Gastroesophageal sphincter (tissue), 4 donors: ENCODE results near the gene BEND5. TPM values are rescaled to one million over a fixed set of nuclear protein-coding genes. Genes with fewer than 3 reads are reported as not detected.

ENCODE experiments used
- ATAC-seq: fragments of 150-250 bp; one replicate; pipeline ENCODE4 v1.9.1; 2016; ENCODE audit warnings: mild to moderate bottlenecking, moderate library complexity
- H3K27ac ChIP-seq, 4 donors: fragments of 200-600 bp; sonication (generic) in 3 of 4; 1 replicate in 3 of 4; 2 replicates in 1 of 4; pipeline ENCODE4 v1.5.1; 2016 to 2019
- H3K27me3 ChIP-seq: fragments of 200-600 bp; sonication (generic); one replicate; pipeline ENCODE4 v1.5.1; 2019
- H3K36me3 ChIP-seq, 2 donors: fragments of 200-600 bp; sonication (generic); one replicate each; pipeline ENCODE4 v1.5.1; 2019; ENCODE audit warnings: control low read depth in 1 of 2
- H3K4me1 ChIP-seq, 3 donors: fragments of 200-600 bp; sonication (generic); 1 replicate in 2 of 3; 2 replicates in 1 of 3; pipeline ENCODE4 v1.5.1; 2016 to 2019; ENCODE audit warnings: control low read depth in 2 of 3
- H3K4me3 ChIP-seq, 2 donors: fragments of 200-600 bp; sonication (generic); one replicate each; pipeline ENCODE4 v1.5.1; 2019; ENCODE audit warnings: mild to moderate bottlenecking in 1 of 2, moderate library complexity in 1 of 2
- H3K9me3 ChIP-seq, 3 donors: fragments of 200-600 bp; sonication (generic); one replicate each; pipeline ENCODE4 v1.5.1; 2017 to 2019; ENCODE audit warnings: control low read depth in 2 of 3
- CTCF ChIP-seq, 4 experiments: fragments of 200-600 bp in 2 of 4; fragments of 450-650 bp in 2 of 4; sonication (generic) in 1 of 4; IDR thresholded peaks; one replicate each; pipeline ENCODE4 v1.5.1; 2017 to 2019; ENCODE audit warnings: antibody characterized with exemption in 4 of 4, mild to moderate bottlenecking in 2 of 4, moderate library complexity in 2 of 4
- EP300 ChIP-seq: sonication (generic); formaldehyde crosslinking; IDR thresholded peaks from one replicate; pipeline ENCODE4 v1.6.1; 2017; ENCODE audit warnings: antibody characterized with exemption, mild to moderate bottlenecking
- POLR2A ChIP-seq, 2 donors: fragments of 450-650 bp; IDR thresholded peaks; one replicate each; pipeline ENCODE4 v1.6.1; 2017; ENCODE audit warnings: antibody characterized with exemption in 2 of 2, mild to moderate bottlenecking in 2 of 2, moderate library complexity in 1 of 2
- POLR2AphosphoS5 ChIP-seq: sonication (generic); formaldehyde crosslinking; IDR thresholded peaks from one replicate; pipeline ENCODE4 v1.6.1; 2017; ENCODE audit warnings: antibody characterized with exemption
- WGBS, 2 donors: methylation state at CpG; one replicate each; pipeline ENCODE4 v1.1.5; 2018; ENCODE audit warnings: low coverage in 1 of 2; 5-methylcytosine and 5-hydroxymethylcytosine counted together
- total RNA-seq, 4 donors: library from RNA; depleted of rRNA; stranded (reverse); fragments of >200 nt; gene quantifications; one replicate each; pipeline ENCODE4 v1.1.0, GENCODE V29; 2016

Gene BEND5
- total RNA-seq, 4 donors from 2014 or later: 2.6 to 10.4 (median 5.9) TPM

DNA sequence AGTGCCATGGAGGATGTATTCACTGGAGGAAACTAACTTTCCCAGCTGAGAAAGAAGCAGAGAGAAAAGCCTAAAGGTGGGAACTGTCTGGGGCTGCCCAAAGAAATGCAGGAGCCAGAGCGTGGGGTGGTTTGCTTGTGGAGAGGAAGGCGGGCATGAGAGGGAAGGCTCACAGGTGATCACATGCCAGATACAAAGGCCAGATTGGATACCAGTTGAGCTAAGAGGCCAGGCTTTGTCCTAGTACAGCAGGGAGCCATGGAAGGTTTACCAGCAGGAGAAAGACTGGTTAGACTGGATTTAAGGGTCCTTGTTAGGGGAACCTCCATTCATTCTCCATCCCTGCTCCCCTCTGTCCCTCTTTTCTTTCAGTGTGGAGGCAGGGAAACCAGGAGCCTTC lies 66.4 kb downstream of the BEND5 start:
- TF ChIP-seq POLR2AphosphoS5 (no peak), CTCF (IDR thresholded peaks at IDR 0.05) (no peak), EP300 (no peak), POLR2A (IDR thresholded peaks at IDR 0.05) (no peak)
- no peak overlapping the region for H3K4me3 ChIP-seq
- H3K9me3 ChIP-seq: no peaks in the 10 kb centered on the region
- no peak overlapping the region for H3K27ac ChIP-seq
- ATAC-seq: no peak
- H3K27me3 ChIP-seq: no peaks in the 10 kb centered on the region
- no peaks in the 10 kb centered on the region for H3K36me3 ChIP-seq
- WGBS, 2 donors: 69 to 77% methylated on average over 2 of the region's 2 CpGs
- no peaks in the 10 kb centered on the region for H3K4me1 ChIP-seq

- ATAC-seq: no peak
These were observed 72.0 kb downstream of the BEND5 start for GRCh38 chr1:48704736-48705135.

DNA sequence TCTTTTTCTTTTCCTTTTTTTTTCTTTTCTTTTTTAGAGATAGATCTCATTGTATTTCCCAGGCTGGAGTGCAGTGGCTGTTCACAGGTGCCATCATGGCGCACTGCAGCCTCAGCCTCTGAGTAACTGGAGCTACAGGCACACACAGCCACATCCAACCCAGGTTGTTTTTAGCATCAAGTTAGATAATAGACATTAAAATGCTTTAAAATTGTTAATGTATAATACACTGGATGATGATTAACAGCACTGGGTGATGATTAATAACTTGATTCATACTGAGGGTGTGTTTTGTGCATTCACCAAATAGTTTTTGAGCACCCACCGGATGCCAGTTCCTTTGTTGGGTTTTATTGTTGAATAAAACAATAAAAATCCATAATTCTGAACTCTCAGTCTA lies 75.2 kb downstream of the BEND5 start:
- ATAC-seq: no peak
- WGBS, 2 donors: 100% methylated on average over 2 of the region's 2 CpGs; no CpG with 5 or more reads in 1 of the 2 donors
- Histone ChIP-seq H3K27ac (no peak overlapping the region), H3K4me1 (no peaks in the 10 kb centered on the region), H3K4me3 (no peak overlapping the region), H3K9me3 (no peaks in the 10 kb centered on the region), H3K36me3 (no peaks in the 10 kb centered on the region), H3K27me3 (peaks cover 21% of the 10 kb centered on the region)
- TF ChIP-seq POLR2A (IDR thresholded peaks at IDR 0.05): no peak

More at GRCh38 chr1:48704736-48705135, 72.0 kb downstream of the BEND5 start:
- WGBS, 2 donors: 75 to 78% methylated on average over 6 of the region's 6 CpGs
- Histone ChIP-seq H3K9me3 (no peaks in the 10 kb centered on the region), H3K27me3 (peaks cover 6% of the 10 kb centered on the region), H3K27ac (no peak overlapping the region), H3K4me3 (no peak overlapping the region), H3K4me1 (no peaks in the 10 kb centered on the region), H3K36me3 (no peaks in the 10 kb centered on the region)
- TF ChIP-seq CTCF (IDR thresholded peaks at IDR 0.05): no peak
- no peak for TF ChIP-seq POLR2AphosphoS5
- no peak for TF ChIP-seq EP300
- no peak for TF ChIP-seq POLR2A (IDR thresholded peaks at IDR 0.05)

DNA sequence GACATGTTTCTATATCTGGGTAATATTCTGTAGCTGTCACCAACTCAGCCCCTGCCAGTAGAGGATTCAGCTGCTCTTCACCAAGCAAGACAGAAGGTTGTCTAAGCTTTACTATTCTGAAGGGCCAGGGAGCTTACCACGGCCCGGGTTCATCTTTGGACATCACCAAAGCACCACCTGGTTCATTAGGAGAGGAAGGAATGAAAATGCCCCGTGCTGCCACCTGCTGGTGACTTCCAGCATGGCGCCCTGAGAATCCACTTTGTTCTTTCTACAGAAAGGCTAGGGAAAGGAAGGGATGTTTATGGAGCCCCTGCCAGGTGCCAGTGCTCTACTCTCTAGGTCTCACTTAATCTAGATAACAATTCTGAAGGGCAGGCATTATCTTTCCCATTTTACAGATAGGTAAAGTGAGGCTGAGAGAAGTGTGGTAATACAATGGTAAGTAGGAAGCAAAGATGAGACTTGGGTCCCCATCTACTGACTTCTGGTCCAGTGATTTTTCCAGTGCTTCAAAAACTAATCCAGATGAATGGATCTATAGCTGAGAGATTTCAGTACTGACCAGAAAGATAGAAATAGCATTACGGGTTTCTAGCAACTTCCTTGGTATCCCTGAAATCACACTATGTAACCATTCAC lies 79.5 kb downstream of the BEND5 start:
- no peaks in the 10 kb centered on the region for H3K4me1 ChIP-seq
- no peak for ATAC-seq
- TF ChIP-seq POLR2AphosphoS5 (no peak), EP300 (no peak), POLR2A (IDR thresholded peaks at IDR 0.05) (no peak), CTCF (IDR thresholded peaks at IDR 0.05) (peak; percentile 63 to 93 (median 81))
- no peaks in the 10 kb centered on the region for H3K9me3 ChIP-seq
- H3K4me3 ChIP-seq: no peak overlapping the region
- peaks cover 26% of the 10 kb centered on the region for H3K27me3 ChIP-seq
- H3K36me3 ChIP-seq: no peaks in the 10 kb centered on the region
- H3K27ac ChIP-seq: no peak overlapping the region
- WGBS, 2 donors: 17% methylated on average over 5 of the region's 5 CpGs

- 67 to 75% methylated on average over 2 of the region's 2 CpGs for WGBS, 2 donors
- Histone ChIP-seq H3K4me1 (no peaks in the 10 kb centered on the region), H3K4me3 (no peak overlapping the region), H3K27ac (no peak overlapping the region), H3K9me3 (no peaks in the 10 kb centered on the region), H3K27me3 (peaks cover 20% of the 10 kb centered on the region), H3K36me3 (no peaks in the 10 kb centered on the region)
- TF ChIP-seq POLR2A (IDR thresholded peaks at IDR 0.05) (no peak), EP300 (no peak), CTCF (IDR thresholded peaks at IDR 0.05) (no peak), POLR2AphosphoS5 (no peak)
- no peak for ATAC-seq
These were observed 81.5 kb downstream of the BEND5 start for GRCh38 chr1:48695161-48695560.
